SK-N-SH (cell line): ENCODE data around the gene ZMYM2. TPM values are rescaled to one million over a fixed set of nuclear protein-coding genes. Genes with fewer than 3 reads are reported as not detected.

ENCODE experiments used
- CTCF ChIA-PET: fragments of 300-600, 350-600 bp; formaldehyde crosslinking; extraction: SDS; loops from one replicate; lab custom pipeline; 2021; lab: Yijun Ruan, JAX
- POLR2A ChIA-PET: fragments of 350-600 bp; sonication (Branson Sonifier 250); formaldehyde crosslinking; extraction: SDS; loops from one replicate; lab custom pipeline; 2020; ENCODE audit warnings: antibody characterized with exemption, inconsistent platforms; lab: Yijun Ruan, JAX
- DNase-seq: peaks from one replicate; pipeline ENCODE4 v3.0.0; 2012
- H2AFZ ChIP-seq: fragments of 200-600 bp; sonication (generic); 2 replicates; pipeline ENCODE4 v1.8.1; 2016; ENCODE audit warnings: antibody characterized with exemption, mild to moderate bottlenecking, low read depth
- H3F3A ChIP-seq: fragments of 200-600 bp; sonication (generic); replicated peaks from 2 replicates; pipeline ENCODE3; 2016; ENCODE audit warnings: antibody characterized with exemption, mild to moderate bottlenecking; ENCODE audit not compliant: insufficient read depth
- H3K27ac ChIP-seq, 2 experiments: fragments of 200-500 bp in 1 of 2; fragments of 200-600 bp in 1 of 2; sonication (Bioruptor generic) in 1 of 2; sonication (generic), shearing (Covaris generic) in 1 of 2; 2 replicates each; pipeline versions ENCODE4 v1.5.1 to v1.6.1; 2014 to 2016; ENCODE audit warnings: low read depth in 2 of 2, inconsistent platforms in 1 of 2, low read length in 1 of 2, mild to moderate bottlenecking in 1 of 2, mixed read lengths in 1 of 2
- H3K27me3 ChIP-seq: fragments of 200-600 bp; sonication (generic), shearing (Covaris generic); 2 replicates; pipeline ENCODE4 v1.6.1; 2016; ENCODE audit warnings: mixed run types; ENCODE audit not compliant: insufficient read depth
- H3K36me3 ChIP-seq, 2 experiments: fragments of 200-500 bp in 1 of 2; fragments of 200-600 bp in 1 of 2; sonication (Bioruptor generic) in 1 of 2; sonication (generic) in 1 of 2; replicated peaks in 1 of 2; 2 replicates each; pipeline versions ENCODE3 to v1.5.1; 2014 to 2016; ENCODE audit warnings: low read length in 1 of 2, mild to moderate bottlenecking in 1 of 2; ENCODE audit not compliant: insufficient read depth in 2 of 2, control insufficient read depth in 1 of 2
- H3K4me1 ChIP-seq, 2 experiments: fragments of 200-500 bp in 1 of 2; fragments of 200-600 bp in 1 of 2; sonication (Bioruptor generic) in 1 of 2; sonication (generic), shearing (Covaris generic) in 1 of 2; 2 replicates each; pipeline versions ENCODE4 v1.5.1 to v1.6.1; 2014 to 2016; ENCODE audit warnings: low read depth in 1 of 2, low read length in 1 of 2, mixed run types in 1 of 2; ENCODE audit not compliant: insufficient read depth in 2 of 2, control insufficient read depth in 1 of 2
- H3K4me2 ChIP-seq: fragments of 200-600 bp; sonication (generic), shearing (Covaris generic); 2 replicates; pipeline ENCODE4 v1.6.1; 2017; ENCODE audit warnings: mixed run types
- H3K4me3 ChIP-seq, 2 experiments: fragments of 200-500 bp in 1 of 2; fragments of 200-600 bp in 1 of 2; sonication (Bioruptor generic) in 1 of 2; sonication (generic), shearing (Covaris generic) in 1 of 2; 2 replicates each; pipeline versions ENCODE4 v1.5.1 to v1.8.1; 2014 to 2016; ENCODE audit warnings: low read depth in 2 of 2, inconsistent platforms in 1 of 2, low read length in 1 of 2, mild to moderate bottlenecking in 1 of 2, mixed read lengths in 1 of 2, moderate library complexity in 1 of 2
- H3K79me2 ChIP-seq: fragments of 200-600 bp; sonication (generic); 2 replicates; pipeline ENCODE4 v1.8.1; 2017; ENCODE audit warnings: mild to moderate bottlenecking; ENCODE audit not compliant: insufficient read depth
- H3K9ac ChIP-seq: fragments of 200-600 bp; sonication (generic); 2 replicates; pipeline ENCODE4 v1.6.1; 2017; ENCODE audit warnings: mixed run types
- H3K9me2 ChIP-seq: fragments of 200-600 bp; sonication (generic); 2 replicates; pipeline ENCODE4 v1.6.1; 2017; ENCODE audit warnings: mixed run types
- H3K9me3 ChIP-seq: fragments of 200-600 bp; sonication (generic); 2 replicates; pipeline ENCODE4 v1.6.1; 2017; ENCODE audit warnings: mixed run types, mild to moderate bottlenecking, moderate library complexity
- H4K20me1 ChIP-seq: fragments of 200-600 bp; sonication (generic); 2 replicates; pipeline ENCODE4 v1.6.1; 2017; ENCODE audit warnings: mild to moderate bottlenecking, mixed run types; ENCODE audit not compliant: insufficient read depth
- CHD2 ChIP-seq: fragments of 150-350 bp; IDR thresholded peaks from 2 replicates; pipeline ENCODE4 v1.6.1; 2018; ENCODE audit warnings: low read length; ENCODE audit not compliant: partially characterized antibody
- CTCF ChIP-seq: fragments of 200-600 bp; sonication (generic); IDR thresholded peaks from 2 replicates; pipeline ENCODE4 v1.6.1; 2017; ENCODE audit warnings: antibody characterized with exemption, mild to moderate bottlenecking, moderate library complexity
- ELF1 ChIP-seq: IDR thresholded peaks from 2 replicates; pipeline ENCODE4 v1.4.0; 2012
- FOSL2 ChIP-seq: IDR thresholded peaks from 2 replicates; pipeline ENCODE4 v1.4.0; 2012; ENCODE audit warnings: low read depth, mild to moderate bottlenecking, moderate library complexity, borderline replicate concordance
- FOXJ3 ChIP-seq: sonication (generic); formaldehyde crosslinking; IDR thresholded peaks from 2 replicates; pipeline ENCODE4 v1.5.1; 2020; ENCODE audit warnings: mild to moderate bottlenecking, missing genetic modification reagents
- FOXM1 ChIP-seq: IDR thresholded peaks from 2 replicates; pipeline ENCODE4 v1.4.0; 2012; ENCODE audit warnings: low read depth, mild to moderate bottlenecking
- GABPA ChIP-seq: IDR thresholded peaks from 2 replicates; pipeline ENCODE4 v1.4.0; 2012; ENCODE audit warnings: low read depth, mild to moderate bottlenecking
- GATA2 ChIP-seq: sonication (generic); formaldehyde crosslinking; IDR thresholded peaks from 2 replicates; pipeline ENCODE4 v1.5.0; 2020; ENCODE audit warnings: mild to moderate bottlenecking, missing genetic modification reagents
- JUND ChIP-seq: IDR thresholded peaks from 2 replicates; pipeline ENCODE4 v1.4.0; 2012
- MAX ChIP-seq: IDR thresholded peaks from 2 replicates; pipeline ENCODE4 v1.4.0; 2012; ENCODE audit warnings: low read depth
- MXI1 ChIP-seq: IDR thresholded peaks from 2 replicates; pipeline ENCODE4 v1.6.1; 2012; ENCODE audit warnings: mild to moderate bottlenecking, low read depth, low read length, improper control_type of control experiment
- NFIC ChIP-seq: IDR thresholded peaks from 2 replicates; pipeline ENCODE4 v1.4.0; 2012; ENCODE audit warnings: borderline replicate concordance
- POLR2AphosphoS5 ChIP-seq: IDR thresholded peaks from 2 replicates; pipeline ENCODE4 v1.6.1; 2012; ENCODE audit warnings: low read depth, low read length
- RAD21 ChIP-seq: IDR thresholded peaks from 2 replicates; pipeline ENCODE4 v1.6.1; 2012; ENCODE audit warnings: mild to moderate bottlenecking, low read length
- RCOR1 ChIP-seq: fragments of 150-350 bp; IDR thresholded peaks from 2 replicates; pipeline ENCODE4 v1.6.1; 2017; ENCODE audit warnings: antibody characterized with exemption, low read length
- RFX5 ChIP-seq: IDR thresholded peaks from 2 replicates; pipeline ENCODE4 v1.6.1; 2012; ENCODE audit warnings: mild to moderate bottlenecking, improper control_type of control experiment, low read length
- SIN3A ChIP-seq: IDR thresholded peaks from 2 replicates; pipeline ENCODE4 v1.6.1; 2012; ENCODE audit warnings: low read depth, mild to moderate bottlenecking, low read length, moderate library complexity, borderline replicate concordance
- SMC3 ChIP-seq: IDR thresholded peaks from 2 replicates; pipeline ENCODE4 v1.6.1; 2012; ENCODE audit warnings: low read depth, low read length, improper control_type of control experiment
- TAF1 ChIP-seq: IDR thresholded peaks from 2 replicates; pipeline ENCODE4 v1.6.1; 2012; ENCODE audit warnings: low read depth, mild to moderate bottlenecking, low read length, moderate library complexity, borderline replicate concordance
- YY1 ChIP-seq: IDR thresholded peaks from 2 replicates; pipeline ENCODE4 v1.4.0; 2012; ENCODE audit warnings: low read depth, mild to moderate bottlenecking
- WGBS: methylation state at CpG from one replicate; pipeline ENCODE4 v1.1.6; 2017; ENCODE audit warnings: low lambda C conversion rate; 5-methylcytosine and 5-hydroxymethylcytosine counted together
- polyA plus RNA-seq, 3 experiments: library from polyadenylated mRNA; depleted of rRNA; stranded (reverse); fragments of >200 nt; gene quantifications; 2 replicates each; pipeline ENCODE4 v1.2.3, GENCODE V29; 2012
- TF ChIP-seq, protein P1 (sequence below): IDR thresholded peaks from 2 replicates; pipeline ENCODE4; 2012
- TF ChIP-seq, protein P2 (sequence below): fragments of 150-350 bp; IDR thresholded peaks from 2 replicates; pipeline ENCODE4 v1.6.1; 2016; ENCODE audit warnings: mild to moderate bottlenecking, low read depth, low read length

The ZMYM2 gene
- polyA plus RNA-seq, 1 of the 3 experiments (the other 2 are of a cell fraction), result 11.5 TPM

DNA sequence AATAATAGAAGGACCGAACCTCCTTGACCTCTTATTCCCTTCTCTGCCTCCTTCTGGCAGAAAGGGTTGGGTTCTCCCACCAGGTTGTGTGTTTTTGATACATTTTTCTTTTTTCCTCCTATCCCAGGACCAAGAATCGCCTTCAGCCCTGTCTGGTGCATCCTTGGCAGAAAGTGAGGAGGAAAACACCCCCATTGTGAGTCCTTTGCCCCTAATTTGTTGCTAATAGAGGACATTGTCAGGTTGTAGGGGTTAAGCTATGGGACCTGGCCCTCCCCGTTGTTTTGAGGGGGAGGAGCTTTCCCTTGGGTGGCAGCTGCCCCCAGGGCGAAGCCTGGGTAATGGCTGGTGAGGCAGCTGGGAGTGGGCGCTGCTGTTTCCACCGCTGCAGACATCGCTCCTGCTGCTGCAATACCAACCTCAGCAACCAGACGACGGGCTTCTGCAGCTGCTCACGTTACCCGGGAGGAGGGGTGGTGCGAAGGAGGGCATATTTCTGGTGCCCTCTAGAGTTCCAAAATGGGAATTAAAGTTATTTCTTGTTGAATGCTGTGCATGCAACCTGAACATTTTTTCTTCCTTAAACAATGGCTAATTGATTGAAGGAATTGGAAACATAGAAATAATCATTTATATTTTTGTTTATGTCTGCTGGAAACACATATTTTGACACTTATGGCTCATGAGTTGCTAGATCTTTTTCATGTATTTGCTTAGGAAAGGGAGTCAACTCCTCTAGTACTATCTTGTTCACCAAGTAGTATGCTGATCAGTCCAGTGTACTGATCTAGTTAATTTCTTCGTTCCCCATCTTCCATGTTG lies 1.5 kb downstream of the ZMYM2 start (continued):
- TF ChIP-seq CTCF, result peak; percentile 81
- peak; percentile 45 for TF ChIP-seq SMC3
- TF ChIP-seq, protein P1, sequence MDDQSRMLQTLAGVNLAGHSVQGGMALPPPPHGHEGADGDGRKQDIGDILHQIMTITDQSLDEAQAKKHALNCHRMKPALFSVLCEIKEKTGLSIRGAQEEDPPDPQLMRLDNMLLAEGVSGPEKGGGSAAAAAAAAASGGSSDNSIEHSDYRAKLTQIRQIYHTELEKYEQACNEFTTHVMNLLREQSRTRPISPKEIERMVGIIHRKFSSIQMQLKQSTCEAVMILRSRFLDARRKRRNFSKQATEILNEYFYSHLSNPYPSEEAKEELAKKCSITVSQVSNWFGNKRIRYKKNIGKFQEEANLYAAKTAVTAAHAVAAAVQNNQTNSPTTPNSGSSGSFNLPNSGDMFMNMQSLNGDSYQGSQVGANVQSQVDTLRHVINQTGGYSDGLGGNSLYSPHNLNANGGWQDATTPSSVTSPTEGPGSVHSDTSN, result no peak
- TF ChIP-seq, protein P2, sequence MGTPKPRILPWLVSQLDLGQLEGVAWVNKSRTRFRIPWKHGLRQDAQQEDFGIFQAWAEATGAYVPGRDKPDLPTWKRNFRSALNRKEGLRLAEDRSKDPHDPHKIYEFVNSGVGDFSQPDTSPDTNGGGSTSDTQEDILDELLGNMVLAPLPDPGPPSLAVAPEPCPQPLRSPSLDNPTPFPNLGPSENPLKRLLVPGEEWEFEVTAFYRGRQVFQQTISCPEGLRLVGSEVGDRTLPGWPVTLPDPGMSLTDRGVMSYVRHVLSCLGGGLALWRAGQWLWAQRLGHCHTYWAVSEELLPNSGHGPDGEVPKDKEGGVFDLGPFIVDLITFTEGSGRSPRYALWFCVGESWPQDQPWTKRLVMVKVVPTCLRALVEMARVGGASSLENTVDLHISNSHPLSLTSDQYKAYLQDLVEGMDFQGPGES, result no peak
- peak; percentile 77 for TF ChIP-seq RCOR1
- peak; percentile 87 for TF ChIP-seq CHD2
- TF ChIP-seq RAD21, result peak; percentile 69
- 0 out of 2 replicates have a peak, but pooled peaks have one; percentile 21 for TF ChIP-seq FOXJ3 (CRISPR knock-in tag)
- peak; percentile 82 for TF ChIP-seq MAX

DNA sequence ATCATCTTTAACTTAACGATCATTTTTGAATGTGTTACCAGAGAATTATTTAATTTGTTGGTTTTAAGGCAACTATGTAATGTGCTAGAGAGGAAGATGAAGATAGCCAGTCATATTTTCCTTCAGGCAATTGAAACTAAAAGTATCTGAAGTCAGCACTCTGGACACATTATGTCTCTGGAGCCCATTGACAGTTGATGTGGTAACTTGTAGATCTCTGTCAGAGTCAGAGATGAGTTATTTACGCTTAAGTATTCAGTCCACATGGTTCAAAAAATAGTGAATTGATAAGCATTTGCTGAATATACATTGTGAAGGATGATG lies 2.1 kb downstream of the ZMYM2 start:
- Histone ChIP-seq H3K4me2 (peak overlapping the region; percentile 91), H4K20me1 (peaks cover 50% of the 10 kb centered on the region), H3K9me2 (no peaks in the 10 kb centered on the region), H3K79me2 (peaks cover 64% of the 10 kb centered on the region), H3K27ac (peak overlapping the region; percentile 7 to 62; a peak in 3 of 4 replicates), H2AFZ (no peak overlapping the region), H3K27me3 (no peaks in the 10 kb centered on the region), H3K4me3 (peak overlapping the region; percentile 76 to 89), H3K9me3 (no peaks in the 10 kb centered on the region), H3F3A (peaks cover 20% of the 10 kb centered on the region), H3K9ac (peak overlapping the region; percentile 22; the same call in 1 of the 2 replicates), H3K4me1 (peaks cover 19 to 20% of the 10 kb centered on the region in 2 experiments; a peak in 3 of 4 replicates), H3K36me3 (peaks cover 38 to 49% of the 10 kb centered on the region in 2 experiments)
- CTCF ChIA-PET, result interaction anchor here (1.0 kb wide), 1 partner anchor 12 kb away, joined by 6 read pairs; no protein-coding TSS in a partner anchor
- 40% methylated on average over 2 of the region's 2 CpGs for WGBS
- DNase-seq, result no peak
- TF ChIP-seq YY1 (no peak), POLR2AphosphoS5 (no peak), RAD21 (no peak), ELF1 (no peak), RCOR1 (no peak), FOXM1 (no peak), MXI1 (no peak), SIN3A (no peak), GABPA (no peak), FOSL2 (no peak), NFIC (no peak), GATA2 (CRISPR knock-in tag) (no peak), TAF1 (no peak), MAX (no peak), FOXJ3 (CRISPR knock-in tag) (no peak), JUND (no peak), RFX5 (no peak), CHD2 (no peak)
- TF ChIP-seq, protein P2, result no peak
- TF ChIP-seq, protein P1, result no peak
- POLR2A ChIA-PET, result interaction anchor here (1.0 to 1.1 kb wide), 2 partner anchors 97 to 108 kb away, joined by 3 to 8 read pairs; partner anchors contain the start of gene ZMYM5
